HCT116 (cell line): Measurements from ENCODE around the gene GNA15. TPM values are rescaled to one million over a fixed set of nuclear protein-coding genes. Genes with fewer than 3 reads are reported as not detected.

ENCODE experiments used
- ATAC-seq: fragments of 200-7000 bp; cut with Tn5 transposase; 2 replicates; pipeline ENCODE4 v1.9.1; 2020; ENCODE audit warnings: mild to moderate bottlenecking, moderate library complexity
- BruUV-seq: library from RNA; stranded (reverse); fragments of 400-500 nt; replicated peaks from 2 replicates; lab custom pipeline; 2021; lab: Mats Ljungman, UMichigan
- CTCF ChIA-PET: fragments of 300-600 bp; sonication (Branson Sonifier 250); formaldehyde crosslinking; loops from one replicate; lab custom pipeline; 2021; ENCODE audit warnings: antibody characterized with exemption; lab: Charles Lee
- POLR2A ChIA-PET: fragments of 300-600, 350-600 bp; sonication (Branson Sonifier 250); formaldehyde crosslinking; loops from one replicate; lab custom pipeline; 2021; ENCODE audit warnings: antibody characterized with exemption; lab: Charles Lee
- RAD21 ChIA-PET, 2 experiments: fragments of 300-600 bp; sonication (Branson Sonifier 250); formaldehyde crosslinking; loops; one replicate each; lab custom pipeline; 2023; ENCODE audit warnings: low total read pairs in 2 of 2; ENCODE audit not compliant: uncharacterized antibody in 2 of 2, unreplicated experiment in 2 of 2, low non-redundant PET in 1 of 2; lab: Charles Lee
- DNase-seq: peaks from one replicate; pipeline ENCODE4 v3.0.0-alpha.2; 2010; ENCODE audit warnings: low read depth, low spot score
- H2AFZ ChIP-seq: fragments of 200-600 bp; shearing (Covaris generic), sonication (generic); 2 replicates; pipeline ENCODE4 v1.6.1; 2017; ENCODE audit warnings: low read depth, mixed run types, mixed read lengths, antibody characterized with exemption, low read length; ENCODE audit not compliant: poor library complexity, severe bottlenecking
- H3K27ac ChIP-seq: 2 replicates; pipeline ENCODE4 v1.5.1; 2012; ENCODE audit warnings: low read depth, low read length
- H3K27me3 ChIP-seq: fragments of 200-600 bp; sonication (generic); 2 replicates; pipeline ENCODE4 v1.6.1; 2016; ENCODE audit warnings: mixed run types, low read length, mixed read lengths; ENCODE audit not compliant: insufficient read depth
- H3K36me3 ChIP-seq, 2 experiments: fragments of 200-500 bp in 1 of 2; fragments of 200-600 bp in 1 of 2; sonication (Bioruptor generic) in 1 of 2; sonication (generic) in 1 of 2; 2 replicates each; pipeline versions ENCODE4 v1.5.1 to v1.6.1; 2014 to 2016; ENCODE audit warnings: low read length in 2 of 2, inconsistent platforms in 1 of 2, mixed read lengths in 1 of 2, mixed run types in 1 of 2; ENCODE audit not compliant: insufficient read depth in 2 of 2, control insufficient read depth in 1 of 2
- H3K4me1 ChIP-seq, 2 experiments: fragments of 200-600 bp in 1 of 2; sonication (generic) in 1 of 2; 2 replicates each; pipeline versions ENCODE4 v1.5.1 to v1.6.1; 2012 to 2017; ENCODE audit warnings: low read length in 2 of 2, inconsistent platforms in 1 of 2, mild to moderate bottlenecking in 1 of 2, mixed read lengths in 1 of 2, mixed run types in 1 of 2, moderate library complexity in 1 of 2; ENCODE audit not compliant: insufficient read depth in 2 of 2, control insufficient read depth in 1 of 2
- H3K4me2 ChIP-seq: fragments of 200-600 bp; sonication (generic); 2 replicates; pipeline ENCODE4 v1.6.1; 2017; ENCODE audit warnings: mixed run types, low read length, mixed read lengths
- H3K4me3 ChIP-seq, 2 experiments: fragments of 200-600 bp in 1 of 2; sonication (generic) in 1 of 2; replicated peaks in 1 of 2; 2 replicates each; pipeline ENCODE4 v1.5.1; 2011 to 2016; ENCODE audit warnings: low read length in 2 of 2, control low read depth in 1 of 2, low read depth in 1 of 2, mild to moderate bottlenecking in 1 of 2, mixed read lengths in 1 of 2, mixed run types in 1 of 2
- H3K79me2 ChIP-seq: fragments of 200-600 bp; sonication (generic); 2 replicates; pipeline ENCODE4 v1.6.1; 2017; ENCODE audit warnings: mild to moderate bottlenecking, mixed run types, low read length, moderate library complexity, mixed read lengths; ENCODE audit not compliant: insufficient read depth
- H3K9ac ChIP-seq: fragments of 200-600 bp; sonication (generic); 2 replicates; pipeline ENCODE4 v1.6.1; 2016; ENCODE audit warnings: low read length, mixed read lengths
- H3K9me2 ChIP-seq: fragments of 200-600 bp; sonication (generic), shearing (Covaris generic); 2 replicates; pipeline ENCODE4 v1.6.1; 2017; ENCODE audit warnings: mixed run types, mild to moderate bottlenecking, moderate library complexity; ENCODE audit not compliant: insufficient read depth
- H3K9me3 ChIP-seq, 2 experiments: fragments of 200-500 bp in 1 of 2; fragments of 200-600 bp in 1 of 2; sonication (Bioruptor generic) in 1 of 2; sonication (generic) in 1 of 2; 2 replicates each; pipeline ENCODE4 v1.6.1; 2014 to 2017; ENCODE audit warnings: low read length in 2 of 2, mixed read lengths in 2 of 2, inconsistent platforms in 1 of 2, low read depth in 1 of 2, mild to moderate bottlenecking in 1 of 2, mixed run types in 1 of 2, moderate library complexity in 1 of 2; ENCODE audit not compliant: control insufficient read depth in 1 of 2, insufficient read depth in 1 of 2
- H4K20me1 ChIP-seq: fragments of 200-600 bp; sonication (generic), shearing (Covaris generic); 2 replicates; pipeline ENCODE4 v1.6.1; 2017; ENCODE audit warnings: mixed run types, mild to moderate bottlenecking, moderate library complexity; ENCODE audit not compliant: insufficient read depth
- CTCF ChIP-seq, 3 experiments: fragments of 200-600 bp in 1 of 3; sonication (generic) in 1 of 3; IDR thresholded peaks in 2 of 3; conservative IDR thresholded peaks in 1 of 3; 2 replicates each; pipeline ENCODE4 v1.5.1; 2012 to 2017; ENCODE audit warnings: low read depth in 2 of 3, low read length in 2 of 3, antibody characterized with exemption in 1 of 3, borderline replicate concordance in 1 of 3, control low read depth in 1 of 3, mild to moderate bottlenecking in 1 of 3, mixed read lengths in 1 of 3, mixed run types in 1 of 3, moderate library complexity in 1 of 3; ENCODE audit not compliant: insufficient read depth in 1 of 3
- EGR1 ChIP-seq: IDR thresholded peaks from 2 replicates; pipeline ENCODE4 v1.6.1; 2012; ENCODE audit warnings: low read depth
- ELF1 ChIP-seq: IDR thresholded peaks from 2 replicates; pipeline ENCODE4 v1.6.1; 2012; ENCODE audit warnings: low read depth, borderline replicate concordance
- EZH2 ChIP-seq: fragments of 200-600 bp; sonication (generic); IDR thresholded peaks from 2 replicates; pipeline ENCODE4 v1.6.1; 2017; ENCODE audit warnings: antibody characterized with exemption, mixed run types
- POLR2A ChIP-seq: IDR thresholded peaks from 2 replicates; pipeline ENCODE4 v1.7.0; 2011; ENCODE audit warnings: borderline replicate concordance; ENCODE audit not compliant: insufficient read depth, insufficient read length; ENCODE audit errors: extremely low read depth
- RAD21 ChIP-seq: IDR thresholded peaks from 2 replicates; pipeline ENCODE4 v1.6.1; 2012; ENCODE audit warnings: low read depth, mild to moderate bottlenecking
- REST ChIP-seq: IDR thresholded peaks from 2 replicates; pipeline ENCODE4 v1.6.1; 2012; ENCODE audit warnings: low read depth
- SIN3A ChIP-seq: IDR thresholded peaks from 2 replicates; pipeline ENCODE4 v1.6.1; 2012; ENCODE audit warnings: low read depth
- SP1 ChIP-seq: IDR thresholded peaks from 2 replicates; pipeline ENCODE4 v1.6.1; 2012; ENCODE audit warnings: low read depth
- TCF7L2 ChIP-seq: IDR thresholded peaks from 2 replicates; pipeline ENCODE4 v1.7.0; 2011; ENCODE audit warnings: borderline replicate concordance, inconsistent platforms; ENCODE audit not compliant: insufficient read depth, insufficient read length; ENCODE audit errors: extremely low read depth
- ZFX ChIP-seq: fragments of 450-650 bp; IDR thresholded peaks from 2 replicates; pipeline ENCODE4 v1.6.1; 2017
- intact Hi-C: fragments of 100-400 bp; cut with micrococcal nuclease; formaldehyde crosslinking; loops from 2 replicates; pipeline ENCODE4 v1.10.0; 2022
- total RNA-seq: library from RNA; stranded (reverse); gene quantifications from one replicate; pipeline ENCODE4 v1.2.1, GENCODE V29; 2021; ENCODE audit not compliant: unreplicated experiment

The GNA15 gene
- total RNA-seq, 1 experiment from 2014 or later = 1.5 TPM

- no TSS peak for BruUV-seq
- DNase-seq (no peak), ATAC-seq (no peak)
- Histone ChIP-seq H3K4me1 (peaks cover 7 to 10% of the 10 kb centered on the region in 2 experiments), H3K27me3 (no peaks in the 10 kb centered on the region), H3K27ac (no peak overlapping the region), H3K9me2 (no peaks in the 10 kb centered on the region), H2AFZ (no peak overlapping the region), H3K9ac (no peak overlapping the region), H3K9me3 (no peaks in the 10 kb centered on the region), H3K4me2 (no peak overlapping the region), H3K36me3 (no peaks in the 10 kb centered on the region), H4K20me1 (no peaks in the 10 kb centered on the region), H3K4me3 (no peak overlapping the region), H3K79me2 (peaks cover 78% of the 10 kb centered on the region)
- ChIA-PET POLR2A (no interaction called here), RAD21 (no interaction called here), CTCF (interaction anchor here (1.6 to 2.4 kb wide), 3 partner anchors 15 to 21 kb away, joined by 4 to 24 read pairs (median 8); no protein-coding TSS in a partner anchor)
- TF ChIP-seq CTCF (IDR thresholded peaks at IDR 0.05 in 2 of 3, conservative IDR thresholded peaks at IDR 0.05 in 1 of 3; ENCODE audit: borderline replicate concordance in 1 of 3, insufficient read depth in 1 of 3, low read depth in 2 of 3, low read length in 2 of 3) = no peak
- TF ChIP-seq REST = no peak
- no peak for TF ChIP-seq ELF1
- no peak for TF ChIP-seq ZFX
- TF ChIP-seq SP1 = no peak
- TF ChIP-seq SIN3A = no peak
- no peak for TF ChIP-seq EZH2
- no peak for TF ChIP-seq POLR2A
- TF ChIP-seq RAD21 = no peak
- no peak for TF ChIP-seq EGR1
- no peak for TF ChIP-seq TCF7L2
- intact Hi-C loops = no loop called here
Measured at GRCh38 chr19:3107658-3108057, 28.2 kb upstream of the GNA15 start.
